Neural crest cell (in vitro differentiated cells): Measurements from ENCODE around the gene PVR. TPM values are rescaled to one million over a fixed set of nuclear protein-coding genes. Genes with fewer than 3 reads are reported as not detected.
A peak's percentile ranks its signal among the peaks of the same experiment; 100 is the strongest.
"Not testable (repeated sequence)": the region's sequence is repeated elsewhere in the genome, so short reads cannot be mapped to it uniquely, and the experiment has no call there.

Experiments
- DNase-seq: peaks from one replicate; pipeline ENCODE4 v3.0.0; 2021; ENCODE audit warnings: low read depth, mixed read lengths, low spot score
- H3K27ac Mint-ChIP-seq: one replicate; pipeline ENCODE4 v1.8.0; 2021; ENCODE audit warnings: mild to moderate bottlenecking, mixed read lengths; ENCODE audit not compliant: unreplicated experiment
- H3K27me3 Mint-ChIP-seq: 2 replicates; pipeline ENCODE4 v1.8.0; 2021; ENCODE audit warnings: low read depth, mild to moderate bottlenecking, mixed read lengths
- H3K36me3 Mint-ChIP-seq: 2 replicates; pipeline ENCODE4 v1.8.0; 2021; ENCODE audit warnings: low read depth, mild to moderate bottlenecking, mixed read lengths
- H3K4me1 Mint-ChIP-seq: 2 replicates; pipeline ENCODE4 v1.8.0; 2021; ENCODE audit warnings: mixed read lengths
- H3K4me3 Mint-ChIP-seq: one replicate; pipeline ENCODE4 v1.8.0; 2021; ENCODE audit warnings: mild to moderate bottlenecking, mixed read lengths
- H3K9me3 Mint-ChIP-seq: 2 replicates; pipeline ENCODE4 v1.8.0; 2021; ENCODE audit warnings: mixed read lengths
- total RNA-seq: library from RNA; stranded (reverse); gene quantifications from 2 replicates; pipeline ENCODE4 v1.2.1, GENCODE V29; 2021
- TF ChIP-seq, protein P1 (sequence below): fragments of 200-600 bp; sonication (generic); conservative IDR thresholded peaks from 2 replicates; pipeline ENCODE4 v1.5.0; 2021; ENCODE audit warnings: antibody characterized with exemption, mild to moderate bottlenecking

PVR gene
- total RNA-seq, 1 donor from 2014 or later: 20.4 TPM

DNA sequence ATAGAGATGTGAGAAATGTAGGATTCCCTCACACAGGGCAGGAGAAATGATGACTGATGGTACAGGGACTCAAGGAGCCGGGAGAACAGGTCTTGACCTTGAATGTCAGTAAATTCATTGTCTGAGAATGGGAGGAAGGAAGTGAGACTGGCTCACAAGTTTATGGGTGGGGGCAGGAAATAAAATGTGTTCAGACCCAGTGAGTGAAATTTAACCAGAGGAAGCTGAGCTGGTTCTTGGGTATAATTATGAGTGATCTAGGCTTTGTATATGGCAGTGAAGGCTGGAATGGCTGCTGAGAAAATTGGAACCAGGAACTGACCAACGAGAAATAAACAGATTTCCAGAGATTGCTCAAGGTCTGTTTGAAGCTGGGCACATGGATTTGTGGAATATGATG is 36.7 kb upstream of the PVR start:
- Mint-ChIP-seq H3K4me1 (peaks cover 4% of the 10 kb centered on the region), H3K9me3 (peaks cover 4% of the 10 kb centered on the region), H3K36me3 (no peaks in the 10 kb centered on the region), H3K27me3 (peaks cover 26% of the 10 kb centered on the region), H3K4me3 (no peak overlapping the region), H3K27ac (peak overlapping the region; percentile 78)
- no peak for DNase-seq
- TF ChIP-seq, protein P1, sequence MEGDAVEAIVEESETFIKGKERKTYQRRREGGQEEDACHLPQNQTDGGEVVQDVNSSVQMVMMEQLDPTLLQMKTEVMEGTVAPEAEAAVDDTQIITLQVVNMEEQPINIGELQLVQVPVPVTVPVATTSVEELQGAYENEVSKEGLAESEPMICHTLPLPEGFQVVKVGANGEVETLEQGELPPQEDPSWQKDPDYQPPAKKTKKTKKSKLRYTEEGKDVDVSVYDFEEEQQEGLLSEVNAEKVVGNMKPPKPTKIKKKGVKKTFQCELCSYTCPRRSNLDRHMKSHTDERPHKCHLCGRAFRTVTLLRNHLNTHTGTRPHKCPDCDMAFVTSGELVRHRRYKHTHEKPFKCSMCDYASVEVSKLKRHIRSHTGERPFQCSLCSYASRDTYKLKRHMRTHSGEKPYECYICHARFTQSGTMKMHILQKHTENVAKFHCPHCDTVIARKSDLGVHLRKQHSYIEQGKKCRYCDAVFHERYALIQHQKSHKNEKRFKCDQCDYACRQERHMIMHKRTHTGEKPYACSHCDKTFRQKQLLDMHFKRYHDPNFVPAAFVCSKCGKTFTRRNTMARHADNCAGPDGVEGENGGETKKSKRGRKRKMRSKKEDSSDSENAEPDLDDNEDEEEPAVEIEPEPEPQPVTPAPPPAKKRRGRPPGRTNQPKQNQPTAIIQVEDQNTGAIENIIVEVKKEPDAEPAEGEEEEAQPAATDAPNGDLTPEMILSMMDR: no peak

- no peak overlapping the region for H3K4me3 Mint-ChIP-seq
- H3K4me1 Mint-ChIP-seq: peaks cover 4% of the 10 kb centered on the region
- peaks cover 22% of the 10 kb centered on the region for H3K27me3 Mint-ChIP-seq
- TF ChIP-seq, protein P1: no peak
- H3K9me3 Mint-ChIP-seq: peaks cover 4% of the 10 kb centered on the region
- no peak for DNase-seq
- H3K27ac Mint-ChIP-seq: no peak overlapping the region
- no peaks in the 10 kb centered on the region for H3K36me3 Mint-ChIP-seq
Observed at GRCh38 chr19:44607917-44608316, 35.8 kb upstream of the PVR start.

DNA sequence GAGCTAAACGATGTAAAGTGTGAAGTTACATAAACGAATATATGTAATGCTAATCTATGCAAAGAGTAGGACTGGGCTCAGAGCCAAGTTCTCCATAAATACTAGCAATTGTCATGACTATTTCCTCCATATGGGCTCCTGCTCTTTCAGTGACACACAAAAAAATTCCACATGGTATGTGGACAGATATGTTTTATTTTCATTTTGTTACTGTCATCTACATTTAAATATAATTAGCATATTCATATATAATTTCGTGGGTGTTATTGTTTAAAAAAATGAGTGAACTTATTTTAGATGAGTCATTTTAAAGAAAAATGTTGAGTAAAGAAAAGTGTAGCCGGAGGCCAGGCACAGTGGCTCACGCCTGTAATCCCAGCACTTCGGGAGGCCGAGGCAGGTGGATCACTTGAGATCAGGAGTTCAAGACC is 35.3 kb upstream of the PVR start:
- H3K27me3 Mint-ChIP-seq: peaks cover 19% of the 10 kb centered on the region
- no peak overlapping the region for H3K4me3 Mint-ChIP-seq
- no peaks in the 10 kb centered on the region for H3K36me3 Mint-ChIP-seq
- peaks cover 4% of the 10 kb centered on the region for H3K4me1 Mint-ChIP-seq
- TF ChIP-seq, protein P1: no peak
- no peak overlapping the region for H3K27ac Mint-ChIP-seq
- H3K9me3 Mint-ChIP-seq: peaks cover 4% of the 10 kb centered on the region
- DNase-seq: no peak

GRCh38 chr19:44609219-44609618 is 34.5 kb upstream of the PVR start:
- Mint-ChIP-seq H3K36me3 (no peaks in the 10 kb centered on the region), H3K27me3 (peaks cover 13% of the 10 kb centered on the region), H3K9me3 (peaks cover 4% of the 10 kb centered on the region), H3K4me3 (no peak overlapping the region), H3K27ac (no peak overlapping the region), H3K4me1 (peaks cover 4% of the 10 kb centered on the region)
- no peak for DNase-seq
- TF ChIP-seq, protein P1: no peak

GRCh38 chr19:44610497-44610896 is 33.2 kb upstream of the PVR start:
- not testable (repeated sequence) for DNase-seq, H3K36me3 Mint-ChIP-seq, H3K27ac Mint-ChIP-seq, H3K4me1 Mint-ChIP-seq, H3K27me3 Mint-ChIP-seq, H3K9me3 Mint-ChIP-seq, H3K4me3 Mint-ChIP-seq

DNA sequence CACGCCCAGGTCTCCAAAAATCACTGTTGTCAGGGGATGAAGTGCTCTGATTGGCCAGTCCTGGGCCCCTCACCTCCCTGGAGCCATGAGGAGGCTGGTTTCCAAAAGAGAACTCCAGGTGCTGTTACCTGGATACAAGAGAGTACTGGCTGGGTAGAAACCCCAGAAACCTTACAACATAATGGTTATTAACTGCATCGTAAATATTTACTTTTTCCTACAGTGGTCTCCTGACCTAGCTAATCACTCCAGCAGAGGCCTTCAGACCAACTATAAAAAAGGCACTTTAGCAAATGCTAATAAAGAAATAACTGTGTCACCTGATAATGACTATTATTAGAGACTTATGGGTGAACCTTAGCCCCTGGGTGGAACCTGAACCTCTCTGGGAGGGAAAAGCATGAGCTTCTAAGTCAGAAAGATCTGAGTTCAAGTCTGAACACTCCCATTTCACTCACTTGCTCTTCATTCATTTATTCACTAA is 31.9 kb upstream of the PVR start:
- peaks cover 6% of the 10 kb centered on the region for H3K27me3 Mint-ChIP-seq
- no peaks in the 10 kb centered on the region for H3K36me3 Mint-ChIP-seq
- no peak for DNase-seq
- peaks cover 4% of the 10 kb centered on the region for H3K9me3 Mint-ChIP-seq
- H3K27ac Mint-ChIP-seq: no peak overlapping the region
- H3K4me3 Mint-ChIP-seq: no peak overlapping the region
- TF ChIP-seq, protein P1: no peak
- peaks cover 3% of the 10 kb centered on the region for H3K4me1 Mint-ChIP-seq
